Uterus (tissue), 4 donors: ENCODE results near the gene ZNF747. TPM values are rescaled to one million over a fixed set of nuclear protein-coding genes. Genes with fewer than 3 reads are reported as not detected.

Experiments
- DNase-seq, 2 donors: peaks; one replicate each; pipeline ENCODE4 v3.0.0-alpha.2; 2019 to 2020
- H3K27ac ChIP-seq, 2 donors: fragments of 200-600 bp; sonication (generic); 1 replicate in 1 of 2; 2 replicates in 1 of 2; pipeline ENCODE4 v1.5.1; 2016 to 2018
- H3K27me3 ChIP-seq, 2 donors: fragments of 200-600 bp; sonication (generic); one replicate each; pipeline ENCODE4 v1.5.1; 2018 to 2019; ENCODE audit warnings: control low read depth in 1 of 2
- H3K36me3 ChIP-seq, 2 donors: fragments of 200-600 bp; sonication (generic); one replicate each; pipeline ENCODE4 v1.5.1; 2019; ENCODE audit warnings: control low read depth in 1 of 2
- H3K4me1 ChIP-seq, 2 donors: fragments of 200-600 bp; sonication (generic); one replicate each; pipeline ENCODE4 v1.5.1; 2018 to 2019; ENCODE audit warnings: control low read depth in 1 of 2
- H3K4me3 ChIP-seq, 2 donors: fragments of 200-600 bp; sonication (generic); 1 replicate in 1 of 2; 2 replicates in 1 of 2; pipeline ENCODE4 v1.5.1; 2018 to 2019; ENCODE audit warnings: mild to moderate bottlenecking in 1 of 2
- H3K9me3 ChIP-seq, 2 donors: fragments of 200-600 bp; sonication (generic); one replicate each; pipeline ENCODE4 v1.5.1; 2019; ENCODE audit warnings: control low read depth in 1 of 2
- POLR2A ChIP-seq, 2 donors: fragments of 450-650 bp; IDR thresholded peaks; one replicate each; pipeline ENCODE4 v1.6.1; 2016; ENCODE audit warnings: antibody characterized with exemption in 2 of 2, mild to moderate bottlenecking in 1 of 2, moderate library complexity in 1 of 2
- intact Hi-C: fragments of 100-400 bp; cut with DNase I; formaldehyde crosslinking; loops from one replicate; pipeline ENCODE4 v1.15.1; 2023; ENCODE audit warnings: low total_unique reads
- total RNA-seq, 4 donors: library from RNA; depleted of rRNA in 3 of 4; stranded (reverse); fragments of >200 nt in 3 of 4; gene quantifications; one replicate each; pipeline versions ENCODE4 v1.1.0 to v1.2.4, GENCODE V29; 2014 to 2023
- TF ChIP-seq, protein P1 (sequence below), 4 experiments: fragments of 200-600 bp in 2 of 4; fragments of 450-650 bp in 2 of 4; sonication (generic) in 2 of 4; IDR thresholded peaks; one replicate each; pipeline ENCODE4 v1.5.1; 2016 to 2019; ENCODE audit warnings: antibody characterized with exemption in 4 of 4, mild to moderate bottlenecking in 2 of 4, moderate library complexity in 1 of 4
- donor health status: DM: yes; HTN: yes; CAD: no.

The ZNF747 gene
- total RNA-seq, 4 donors from 2014 or later = 3.8 to 16.1 (median 10.2) TPM

GRCh38 chr16:30509081-30509765 is 25.4 kb downstream of the ZNF747 start:
- Histone ChIP-seq H3K36me3 (no peaks in the 10 kb centered on the region), H3K9me3 (no peaks in the 10 kb centered on the region), H3K27me3 (no peaks in the 10 kb centered on the region), H3K4me1 (no peaks in the 10 kb centered on the region), H3K4me3 (no peak overlapping the region), H3K27ac (no peak overlapping the region)
- intact Hi-C loops = no loop called here
- DNase-seq = no peak
- TF ChIP-seq POLR2A (IDR thresholded peaks at IDR 0.05) = no peak
- TF ChIP-seq, protein P1, sequence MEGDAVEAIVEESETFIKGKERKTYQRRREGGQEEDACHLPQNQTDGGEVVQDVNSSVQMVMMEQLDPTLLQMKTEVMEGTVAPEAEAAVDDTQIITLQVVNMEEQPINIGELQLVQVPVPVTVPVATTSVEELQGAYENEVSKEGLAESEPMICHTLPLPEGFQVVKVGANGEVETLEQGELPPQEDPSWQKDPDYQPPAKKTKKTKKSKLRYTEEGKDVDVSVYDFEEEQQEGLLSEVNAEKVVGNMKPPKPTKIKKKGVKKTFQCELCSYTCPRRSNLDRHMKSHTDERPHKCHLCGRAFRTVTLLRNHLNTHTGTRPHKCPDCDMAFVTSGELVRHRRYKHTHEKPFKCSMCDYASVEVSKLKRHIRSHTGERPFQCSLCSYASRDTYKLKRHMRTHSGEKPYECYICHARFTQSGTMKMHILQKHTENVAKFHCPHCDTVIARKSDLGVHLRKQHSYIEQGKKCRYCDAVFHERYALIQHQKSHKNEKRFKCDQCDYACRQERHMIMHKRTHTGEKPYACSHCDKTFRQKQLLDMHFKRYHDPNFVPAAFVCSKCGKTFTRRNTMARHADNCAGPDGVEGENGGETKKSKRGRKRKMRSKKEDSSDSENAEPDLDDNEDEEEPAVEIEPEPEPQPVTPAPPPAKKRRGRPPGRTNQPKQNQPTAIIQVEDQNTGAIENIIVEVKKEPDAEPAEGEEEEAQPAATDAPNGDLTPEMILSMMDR (IDR thresholded peaks at IDR 0.05) = no peak

DNA sequence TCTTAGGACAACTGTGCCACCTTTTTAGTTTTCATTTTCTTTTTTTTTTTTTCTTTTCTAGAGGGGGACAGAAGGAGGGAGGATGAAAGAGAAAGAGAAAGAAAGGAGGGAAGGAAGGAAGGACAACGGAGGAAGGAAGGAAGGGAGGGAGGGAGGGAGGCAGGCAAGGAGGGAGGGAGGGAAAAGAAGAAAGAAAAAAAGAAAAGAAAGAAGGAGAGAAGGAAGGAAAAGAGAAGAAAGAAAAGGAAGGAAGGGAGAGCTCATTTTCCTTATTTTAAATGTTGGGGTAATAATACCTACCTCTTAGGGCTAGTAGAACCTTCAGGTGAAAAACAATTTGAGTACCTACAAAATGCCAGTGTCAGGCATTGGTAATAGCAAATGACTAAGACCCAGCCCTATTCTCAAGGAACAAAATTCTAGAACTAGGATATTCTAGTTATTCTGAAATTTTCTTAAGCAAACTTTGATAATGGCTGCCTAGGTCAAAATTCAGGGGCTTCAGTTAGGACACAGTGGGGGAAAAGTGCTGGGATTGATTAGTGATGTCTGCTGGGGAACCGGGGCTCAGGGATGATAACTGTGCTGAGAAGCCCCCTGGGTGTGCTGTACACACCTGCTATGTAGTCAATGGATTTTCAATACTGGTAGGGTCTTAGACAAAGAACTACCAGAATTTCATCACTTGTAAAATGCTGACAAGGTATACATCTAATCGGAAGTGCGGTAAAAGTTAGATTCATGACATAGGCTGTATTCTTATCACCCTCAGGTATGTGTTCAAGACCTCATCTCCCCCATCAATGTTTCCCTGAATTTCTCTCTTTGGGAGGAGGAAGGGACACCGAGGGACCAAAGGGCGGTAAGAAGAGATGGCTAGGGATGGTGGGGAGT is 31.0 kb downstream of the ZNF747 start:
- TF ChIP-seq, protein P1 (IDR thresholded peaks at IDR 0.05) = no peak
- TF ChIP-seq POLR2A (IDR thresholded peaks at IDR 0.05) = no peak
- Histone ChIP-seq H3K27ac (no peak overlapping the region), H3K4me3 (no peak overlapping the region), H3K9me3 (no peaks in the 10 kb centered on the region), H3K4me1 (no peaks in the 10 kb centered on the region), H3K36me3 (no peaks in the 10 kb centered on the region), H3K27me3 (no peaks in the 10 kb centered on the region)
- DNase-seq = no peak
- intact Hi-C loops = no loop called here

GRCh38 chr16:30499284-30499683 is 35.4 kb downstream of the ZNF747 start:
- Histone ChIP-seq H3K36me3 (no peaks in the 10 kb centered on the region), H3K27me3 (no peaks in the 10 kb centered on the region), H3K9me3 (no peaks in the 10 kb centered on the region), H3K4me3 (no peak overlapping the region), H3K27ac (no peak overlapping the region), H3K4me1 (no peaks in the 10 kb centered on the region)
- no peak for DNase-seq
- intact Hi-C loops = no loop called here
- no peak for TF ChIP-seq POLR2A (IDR thresholded peaks at IDR 0.05)
- TF ChIP-seq, protein P1 (IDR thresholded peaks at IDR 0.05) = no peak

GRCh38 chr16:30494709-30495108 is 39.9 kb downstream of the ZNF747 start:
- Histone ChIP-seq H3K27ac (no peak overlapping the region), H3K9me3 (no peaks in the 10 kb centered on the region), H3K4me3 (no peak overlapping the region), H3K4me1 (no peaks in the 10 kb centered on the region), H3K36me3 (no peaks in the 10 kb centered on the region), H3K27me3 (no peaks in the 10 kb centered on the region)
- TF ChIP-seq POLR2A (IDR thresholded peaks at IDR 0.05) = no peak
- TF ChIP-seq, protein P1 (IDR thresholded peaks at IDR 0.05) = no peak
- DNase-seq = no peak
- intact Hi-C loops = no loop called here

GRCh38 chr16:30493941-30494488 is 40.6 kb downstream of the ZNF747 start:
- TF ChIP-seq, protein P1 (IDR thresholded peaks at IDR 0.05) = no peak
- no peak for TF ChIP-seq POLR2A (IDR thresholded peaks at IDR 0.05)
- Histone ChIP-seq H3K4me1 (no peaks in the 10 kb centered on the region), H3K27ac (no peak overlapping the region), H3K9me3 (no peaks in the 10 kb centered on the region), H3K4me3 (no peak overlapping the region), H3K36me3 (no peaks in the 10 kb centered on the region), H3K27me3 (no peaks in the 10 kb centered on the region)
- DNase-seq = no peak
- intact Hi-C loops = no loop called here
